Measurements from ENCODE around the gene MAPK9.
"Not testable (repeated sequence)": the region's sequence is repeated elsewhere in the genome, so short reads cannot be mapped to it uniquely, and the experiment has no call there.

Gene MAPK9

DNA sequence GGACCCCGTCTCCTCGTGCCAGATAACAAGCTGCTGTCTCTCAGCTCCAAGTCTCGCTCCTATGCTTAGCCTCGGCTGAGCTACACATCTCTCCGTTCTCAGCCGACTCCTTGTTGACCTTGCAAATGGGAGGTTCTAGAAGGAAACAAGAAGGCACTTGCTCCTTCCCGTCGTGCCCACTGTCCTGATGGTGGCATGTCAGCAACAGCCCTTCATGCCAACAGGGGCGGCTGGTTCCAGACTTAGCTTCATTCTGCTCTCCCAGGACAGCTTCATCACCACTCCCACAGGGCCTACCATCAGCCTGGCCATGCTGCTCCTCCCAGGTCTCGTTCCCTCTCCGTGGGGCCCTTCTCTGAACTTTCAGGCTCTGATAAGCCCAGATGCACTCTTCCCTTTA, 69.8 kb downstream of the MAPK9 start:
- DNase-seq, result no peak

DNA sequence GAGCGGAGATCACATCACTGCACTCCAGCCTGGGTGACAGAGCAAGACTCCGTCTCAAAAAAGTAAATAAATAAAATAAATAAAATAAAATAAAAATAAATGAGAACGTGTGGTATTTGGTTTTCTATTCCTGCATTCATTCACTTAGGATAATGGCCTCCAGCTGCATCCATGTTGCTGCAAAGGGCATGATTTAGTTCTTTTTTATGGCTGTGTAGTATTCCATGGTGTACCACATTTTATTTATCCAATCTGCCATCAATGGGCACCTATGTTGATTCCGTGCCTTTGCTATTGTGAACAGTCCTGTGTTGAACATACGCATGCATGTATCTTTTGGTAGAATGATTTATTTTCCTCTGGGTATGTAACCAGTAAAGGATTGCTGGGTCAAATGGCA, 74.1 kb downstream of the MAPK9 start:
- no peak for DNase-seq

DNA sequence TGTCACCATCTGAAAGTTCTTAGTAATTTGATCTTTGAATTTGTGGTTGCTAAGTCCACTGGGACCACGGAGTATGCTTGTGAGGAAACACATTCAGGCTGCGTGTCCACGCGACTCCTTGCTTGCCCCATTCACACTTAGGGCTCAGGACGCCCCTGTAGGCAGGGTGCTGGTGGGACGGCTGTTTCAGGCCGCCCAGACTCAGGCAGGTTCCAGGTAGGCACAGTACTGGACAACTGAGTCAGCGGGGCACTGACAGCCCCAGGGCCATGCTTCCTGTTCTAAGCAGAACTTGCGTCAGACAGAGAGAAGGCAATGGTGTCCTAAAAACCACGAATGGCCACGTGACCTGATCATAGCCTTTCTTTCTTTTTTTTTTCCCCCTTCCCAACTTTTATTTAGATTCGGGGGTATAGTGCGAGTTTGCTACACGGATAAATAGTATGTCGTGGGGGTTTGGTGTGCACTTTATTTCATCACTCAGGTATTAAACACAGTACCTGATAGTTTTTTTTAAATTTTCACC, 75.2 kb downstream of the MAPK9 start:
- DNase-seq, result no peak

DNA sequence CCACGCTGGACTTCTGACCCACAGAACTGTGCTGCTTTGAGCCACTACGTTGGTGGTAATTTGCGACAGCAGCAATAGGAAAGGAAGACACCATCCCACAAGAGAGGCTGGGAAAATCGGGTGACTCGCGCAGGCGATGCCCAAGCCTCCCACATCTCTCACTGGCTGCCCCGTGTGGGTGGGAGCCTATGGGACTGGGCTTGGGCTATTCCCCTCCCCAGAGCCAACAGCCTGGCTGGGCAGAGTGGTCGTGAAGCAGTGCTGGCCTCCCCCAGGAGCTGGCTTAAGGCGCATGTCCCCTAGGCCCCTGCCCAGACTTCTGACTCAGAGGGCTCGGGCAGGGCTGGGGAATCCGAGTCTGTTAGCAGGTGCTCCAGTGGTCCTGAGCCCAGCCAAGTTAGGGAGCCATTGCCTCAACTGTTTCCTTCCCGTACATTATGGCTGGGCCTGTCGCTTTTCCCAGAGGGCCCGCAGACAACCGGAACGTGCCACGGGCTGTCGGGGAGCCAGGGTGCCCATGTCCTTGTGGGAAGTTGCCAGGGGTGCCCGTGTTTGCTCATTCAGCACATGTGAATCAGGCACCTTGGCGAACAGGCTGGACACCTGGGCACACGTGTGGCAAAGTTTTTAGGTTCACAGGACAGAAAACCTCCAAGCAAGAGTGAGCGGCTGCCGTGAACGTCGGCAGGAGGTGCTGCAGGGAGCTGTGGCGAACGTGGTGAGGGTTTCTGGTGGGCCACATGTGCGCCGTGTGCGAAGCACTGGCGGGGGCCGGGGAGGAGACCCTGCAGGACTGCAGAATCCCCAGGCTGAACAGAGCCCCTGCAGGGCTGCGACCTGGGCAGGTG, 75.9 kb downstream of the MAPK9 start:
- no peak for DNase-seq

DNA sequence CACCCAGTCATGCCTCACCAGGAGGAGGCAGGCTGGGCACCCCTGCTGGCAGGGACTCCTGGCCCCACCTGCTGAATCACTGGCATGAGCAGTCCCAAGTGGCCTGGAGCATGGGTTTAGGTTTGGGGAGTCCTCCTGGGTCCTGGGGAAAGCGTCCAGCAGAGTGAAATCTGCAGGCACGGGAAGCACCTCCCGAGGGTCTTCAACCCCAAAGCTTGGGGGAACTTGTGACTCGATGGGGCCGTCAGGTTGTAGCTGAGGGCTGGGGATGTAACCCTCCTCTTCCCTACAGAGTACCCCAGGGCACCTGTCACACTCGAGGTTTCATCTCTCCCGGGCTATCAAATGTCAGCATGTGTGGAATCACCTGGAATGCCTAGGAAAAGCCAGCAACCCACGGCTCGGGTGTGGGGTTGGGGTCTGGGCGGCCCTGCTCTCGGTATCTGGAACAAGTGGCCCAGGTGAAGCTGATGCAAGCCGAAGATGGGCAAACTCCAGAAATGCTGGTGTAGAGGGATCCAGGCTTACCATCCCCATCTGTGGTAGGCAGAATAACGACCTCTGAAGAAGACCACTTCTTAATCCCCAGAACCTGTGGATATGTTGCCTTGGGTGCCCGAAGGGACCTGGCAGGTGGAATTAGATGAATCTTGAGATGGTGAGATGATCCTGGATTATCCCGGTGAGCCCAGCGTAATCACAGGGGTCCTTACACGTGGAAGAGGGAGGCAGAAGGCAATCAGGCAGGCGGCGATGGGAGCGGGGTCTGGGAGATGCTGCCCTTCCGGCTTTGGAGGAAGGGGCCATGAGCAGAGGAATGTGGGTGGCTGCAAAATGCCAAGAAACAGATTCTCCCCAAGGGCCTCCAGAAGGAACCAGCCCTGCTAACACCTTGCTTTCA, 76.8 kb downstream of the MAPK9 start:
- no peak for DNase-seq

DNA sequence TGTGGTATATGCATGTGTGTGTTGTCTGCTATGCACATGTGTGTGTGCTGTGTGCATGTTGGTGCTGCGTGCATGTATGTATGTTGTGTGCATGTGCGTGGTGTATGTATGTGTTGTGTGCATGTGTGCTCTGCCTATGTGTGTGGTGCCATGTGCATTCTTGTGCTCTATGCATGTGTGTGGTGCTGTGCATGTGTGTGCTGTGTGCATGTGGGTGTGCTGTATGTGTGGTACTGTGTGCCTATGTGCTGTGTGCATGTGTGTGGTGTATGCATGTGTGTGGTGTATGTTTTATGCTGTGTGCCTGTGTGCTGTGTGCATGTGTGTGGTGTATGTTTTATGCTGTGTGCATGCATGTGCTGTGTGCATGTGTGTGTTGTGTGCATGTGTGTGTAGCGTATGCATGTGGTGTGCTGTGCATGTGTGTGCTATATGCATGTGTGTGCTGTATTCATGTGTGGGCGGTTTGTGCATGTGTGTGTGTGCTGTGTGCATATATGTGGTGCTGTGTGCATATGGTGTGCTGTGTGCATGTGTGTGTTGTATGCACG, 78.2 kb downstream of the MAPK9 start:
- DNase-seq, result no peak

DNA sequence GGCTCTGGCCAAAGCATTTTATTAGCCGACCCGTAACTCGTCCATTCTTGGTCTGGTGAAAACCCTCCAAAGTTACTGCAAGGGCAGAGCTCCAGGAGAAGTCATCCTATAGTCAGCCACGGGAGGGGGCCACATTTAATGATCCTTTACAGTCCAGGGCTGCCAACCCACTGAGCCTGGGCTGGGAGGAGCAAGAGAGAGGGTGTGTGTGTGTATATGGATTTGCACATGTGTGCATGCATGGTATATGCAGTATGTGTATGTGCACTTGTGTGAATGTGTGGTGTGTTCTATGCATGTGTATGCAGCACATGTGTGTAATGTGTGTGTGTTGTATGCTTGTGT, 78.7 kb downstream of the MAPK9 start:
- DNase-seq, result no peak

DNA sequence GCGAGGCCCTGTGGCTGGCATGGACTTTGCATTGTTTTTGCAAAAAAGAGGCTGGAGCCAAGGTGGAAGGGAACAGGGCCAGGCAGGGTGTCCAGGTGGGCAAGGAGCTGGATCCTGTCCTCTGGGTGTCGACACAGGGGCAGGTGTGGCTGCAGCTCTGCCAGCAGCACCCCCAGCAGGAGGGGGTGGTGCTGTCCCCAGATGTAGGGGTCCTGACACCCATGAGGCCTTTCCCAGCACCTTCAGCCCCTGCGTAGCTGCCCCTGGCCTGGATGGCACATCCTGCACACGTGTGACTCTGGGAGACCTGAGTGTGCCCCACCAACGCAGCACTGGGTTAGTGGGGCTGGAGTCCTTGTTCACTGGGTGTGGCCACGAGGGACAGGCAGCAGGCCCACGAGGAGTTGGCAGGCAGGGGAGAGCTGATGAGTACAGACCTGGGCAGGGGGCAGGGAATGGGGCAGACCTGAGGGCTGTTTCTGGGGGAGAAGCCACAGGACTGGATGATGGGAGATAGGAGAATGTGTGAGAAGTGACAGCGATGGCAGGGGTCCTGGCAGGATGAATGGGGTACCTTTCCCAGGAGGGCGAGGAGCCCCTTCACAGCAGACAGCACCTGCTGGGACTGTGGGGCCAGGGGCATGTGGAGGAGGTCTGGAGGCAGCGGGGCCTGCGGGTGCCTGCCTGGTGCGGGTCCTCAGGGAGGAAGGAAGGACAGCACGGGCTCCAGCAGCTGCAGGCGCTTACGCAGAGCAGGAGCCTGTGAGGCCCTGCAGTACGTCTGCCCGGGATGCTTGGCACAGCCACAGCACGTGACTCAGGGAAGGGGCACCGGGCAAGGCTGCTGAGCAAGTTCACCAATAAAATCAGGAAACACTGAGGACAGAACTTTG, 79.3 kb downstream of the MAPK9 start:
- DNase-seq, result no peak

DNA sequence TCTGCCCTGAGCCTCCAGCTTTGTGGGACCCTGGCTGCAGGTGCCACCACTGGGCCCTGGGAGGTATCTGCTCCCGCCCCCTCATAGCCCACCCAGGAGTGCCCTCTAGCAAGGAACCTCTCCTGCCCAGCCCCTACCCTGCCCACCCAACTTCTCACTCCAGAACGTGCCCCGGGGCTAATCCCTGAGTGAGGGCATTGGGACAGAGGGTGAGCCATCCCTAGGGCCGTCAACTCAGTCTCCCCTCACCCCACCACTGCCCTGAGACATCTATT, 80.2 kb downstream of the MAPK9 start:
- no peak for DNase-seq

DNA sequence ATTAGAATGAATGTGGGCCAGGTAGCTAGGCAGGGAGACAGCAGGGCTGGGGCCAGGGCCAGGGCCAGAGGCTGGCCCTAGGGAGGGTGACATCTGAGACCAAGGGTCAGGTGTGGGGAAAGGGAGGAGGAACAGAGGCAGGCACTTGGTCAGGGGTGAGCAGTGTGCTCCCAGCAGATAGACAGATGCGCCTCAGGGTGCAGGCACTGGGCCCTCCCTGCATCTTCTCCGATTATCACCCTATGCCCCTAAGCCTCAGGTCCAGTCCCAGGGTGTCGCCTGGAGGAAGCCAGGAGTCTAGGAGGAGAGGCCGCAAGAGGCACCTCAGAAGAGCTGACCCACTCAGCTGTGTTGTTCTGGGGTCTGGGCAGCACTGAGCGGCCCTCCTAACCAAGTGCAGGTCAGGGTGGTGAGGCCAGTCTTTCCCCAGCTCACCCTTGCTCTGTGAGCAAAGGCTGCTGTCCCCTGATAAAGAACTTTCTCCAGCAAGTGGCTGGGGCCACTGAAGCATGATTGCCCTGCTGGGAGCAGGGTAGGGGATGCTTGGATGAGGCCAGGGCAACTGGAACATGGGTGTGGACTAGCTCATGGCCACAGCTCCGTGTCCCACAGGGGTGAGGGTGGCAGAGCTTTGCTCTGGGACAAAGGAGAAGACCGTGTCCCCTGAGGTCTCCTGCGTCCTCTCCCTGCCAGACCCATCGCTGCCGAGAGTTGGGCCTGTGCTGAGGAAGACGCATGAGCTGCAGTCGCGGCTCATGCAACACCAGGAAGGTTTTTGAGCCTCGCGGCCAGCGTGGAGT, 80.7 kb downstream of the MAPK9 start:
- no peak for DNase-seq

DNA sequence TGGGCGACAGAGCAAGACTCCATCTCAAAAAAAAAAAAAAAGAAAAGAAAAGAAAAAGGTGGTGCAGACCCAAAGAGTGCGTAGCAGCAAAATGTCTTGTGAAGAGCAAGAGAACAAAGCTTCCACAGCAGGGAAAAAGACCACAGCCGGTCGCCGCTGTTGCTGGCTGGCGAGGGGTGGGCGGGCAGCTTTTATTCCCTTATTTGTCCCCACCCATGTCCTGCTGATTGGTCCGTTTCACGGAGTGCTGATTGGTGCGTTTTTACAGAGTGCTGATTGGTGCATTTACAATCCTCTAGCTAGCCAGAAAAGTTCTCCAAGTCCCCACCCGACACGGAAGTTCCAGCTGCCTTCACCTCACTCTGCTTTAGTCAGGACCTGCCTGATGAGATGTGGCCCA, 81.8 kb downstream of the MAPK9 start:
- DNase-seq, result not testable (repeated sequence)

DNA sequence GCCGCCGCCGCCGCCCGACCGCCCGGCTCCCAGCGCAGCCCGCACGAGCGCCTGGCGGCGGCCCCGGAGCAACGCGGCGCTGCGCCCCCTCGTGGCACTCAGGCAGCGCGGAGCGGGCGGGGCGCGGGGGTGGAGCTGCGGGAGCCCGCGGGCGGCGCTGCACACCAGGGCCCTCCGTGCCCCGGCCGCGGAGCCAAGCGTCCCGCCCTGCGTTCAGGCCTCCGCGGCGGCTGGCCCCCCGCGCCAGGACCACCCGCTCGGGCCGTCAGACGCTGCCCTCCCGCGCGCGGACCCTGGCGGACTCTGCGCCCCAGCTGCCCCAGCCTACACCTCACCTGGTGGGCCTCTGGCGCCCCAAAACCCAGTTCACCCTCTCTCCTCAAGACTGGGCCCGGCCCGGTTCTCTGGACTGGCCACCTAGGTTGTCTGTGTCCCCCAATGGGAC, 82.7 kb downstream of the MAPK9 start, which contains the start of gene RASGEF1C:
Gene RASGEF1C, minus strand, starts transcription at position 75 of the 445 bp plus-strand sequence. CDS start 71,159 bp downstream, outside the sequence.
- peak; percentile 46 to 66 for DNase-seq

DNA sequence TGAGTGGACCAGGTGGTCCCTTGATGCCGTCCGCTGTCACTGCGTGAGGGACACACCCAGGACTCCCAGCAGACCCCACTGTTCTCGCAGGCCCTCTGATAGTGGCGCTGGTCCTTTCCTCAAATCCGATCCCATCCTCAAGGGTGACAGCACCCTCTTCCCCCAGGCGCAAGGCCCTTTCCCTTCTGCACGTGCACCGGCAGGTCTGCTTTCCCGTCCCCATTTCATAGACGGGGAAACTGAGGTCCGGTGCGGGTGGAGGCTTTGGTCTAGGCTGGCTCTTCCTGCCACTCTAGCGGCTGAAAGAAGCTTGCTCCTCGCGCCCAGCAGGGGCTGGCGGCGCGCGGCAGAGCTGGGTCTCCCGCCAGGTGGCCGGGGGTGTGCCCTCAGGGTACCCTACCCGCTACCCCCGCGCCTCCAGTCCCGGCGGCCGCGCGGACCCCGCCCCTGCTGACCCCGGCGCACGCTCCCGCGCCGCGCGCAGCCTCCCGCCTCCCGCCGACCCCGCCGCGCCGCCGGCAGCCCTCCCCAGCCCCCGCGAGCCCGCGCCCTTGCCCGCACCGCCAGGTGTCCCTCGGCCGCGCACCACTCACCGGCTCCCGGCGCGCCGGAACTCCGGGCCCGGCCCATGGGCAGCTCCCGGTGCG, 83.3 kb downstream of the MAPK9 start:
- DNase-seq, result peak in 1 of 2 experiments; percentile 8

DNA sequence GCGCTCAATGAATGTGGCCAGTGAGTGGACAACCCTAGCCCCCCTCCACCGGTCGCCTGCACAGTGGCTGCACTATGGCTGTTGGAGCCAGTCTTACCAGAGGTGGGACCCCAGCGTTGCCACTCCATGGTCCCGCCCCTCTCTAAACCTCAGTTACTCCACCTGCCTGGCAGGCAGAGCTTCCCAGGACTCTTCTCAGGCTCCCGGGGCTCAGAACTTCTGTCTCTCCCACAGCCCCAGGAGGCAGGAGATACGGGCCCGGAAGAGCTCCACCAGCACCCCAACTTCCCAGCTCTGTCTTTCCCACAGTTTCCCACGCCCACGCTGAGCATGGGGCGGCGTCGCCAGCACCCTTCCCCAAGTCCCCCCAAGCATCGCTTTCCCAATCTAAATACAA, 83.8 kb downstream of the MAPK9 start:
- no peak for DNase-seq

DNA sequence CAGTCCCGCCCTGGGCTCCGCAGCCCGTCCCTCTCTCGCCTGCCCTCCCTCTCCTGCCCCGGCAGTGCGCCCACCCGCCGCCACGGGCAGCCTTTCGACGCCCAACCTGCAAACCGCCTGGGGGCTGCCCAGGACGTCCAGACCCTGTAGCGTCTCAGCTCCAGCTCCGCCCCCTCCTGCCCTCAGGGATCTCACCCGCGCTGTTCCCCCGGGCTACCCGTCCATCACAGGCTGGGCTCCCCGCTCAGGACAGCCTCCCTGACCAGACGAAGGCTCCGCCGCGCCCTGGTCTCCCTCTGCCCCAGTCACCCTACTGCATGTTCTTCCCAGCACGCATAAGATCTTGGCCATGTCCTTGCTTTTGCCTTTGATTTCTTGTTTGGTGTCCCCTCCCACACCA, 84.3 kb downstream of the MAPK9 start:
- DNase-seq, result no peak

DNA sequence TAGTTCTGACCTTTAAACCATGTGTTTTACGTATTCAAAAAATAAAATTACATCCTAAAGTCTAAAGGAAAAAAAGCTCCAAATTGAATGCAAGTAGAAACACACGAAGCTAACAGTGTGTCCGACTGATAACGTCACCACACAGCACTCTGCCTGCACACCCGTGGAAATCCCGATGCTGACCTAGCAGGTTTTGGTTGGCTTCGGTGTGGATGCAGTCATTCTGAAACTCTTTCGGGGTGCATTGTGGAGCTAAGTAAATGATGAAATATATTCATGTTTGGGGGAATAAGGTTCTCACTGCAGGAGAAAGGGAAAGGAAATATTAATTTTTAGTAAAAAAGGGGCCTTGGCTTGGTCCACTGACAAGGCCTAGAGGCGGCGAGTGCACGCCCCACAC, 84.9 kb downstream of the MAPK9 start:
- DNase-seq, result no peak

DNA sequence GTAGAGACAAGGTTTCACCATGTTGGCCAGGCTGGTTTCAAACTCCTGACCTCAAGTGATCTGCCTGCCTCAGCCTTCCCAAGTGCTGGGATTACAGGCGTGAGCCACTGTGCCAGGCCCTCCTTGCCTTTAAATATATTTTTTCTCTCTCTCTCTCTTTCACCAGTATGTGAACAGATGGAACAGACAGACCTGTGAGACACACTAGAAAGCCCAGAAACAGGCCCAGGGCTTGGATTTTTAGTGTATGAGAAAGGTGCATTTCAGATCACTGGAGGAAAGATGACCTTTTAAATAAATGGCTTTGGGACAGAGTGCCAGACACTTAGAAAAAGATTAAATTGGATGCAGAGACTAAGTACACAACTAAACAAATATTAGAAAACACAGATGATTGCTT, 86.0 kb downstream of the MAPK9 start:
- no peak for DNase-seq

DNA sequence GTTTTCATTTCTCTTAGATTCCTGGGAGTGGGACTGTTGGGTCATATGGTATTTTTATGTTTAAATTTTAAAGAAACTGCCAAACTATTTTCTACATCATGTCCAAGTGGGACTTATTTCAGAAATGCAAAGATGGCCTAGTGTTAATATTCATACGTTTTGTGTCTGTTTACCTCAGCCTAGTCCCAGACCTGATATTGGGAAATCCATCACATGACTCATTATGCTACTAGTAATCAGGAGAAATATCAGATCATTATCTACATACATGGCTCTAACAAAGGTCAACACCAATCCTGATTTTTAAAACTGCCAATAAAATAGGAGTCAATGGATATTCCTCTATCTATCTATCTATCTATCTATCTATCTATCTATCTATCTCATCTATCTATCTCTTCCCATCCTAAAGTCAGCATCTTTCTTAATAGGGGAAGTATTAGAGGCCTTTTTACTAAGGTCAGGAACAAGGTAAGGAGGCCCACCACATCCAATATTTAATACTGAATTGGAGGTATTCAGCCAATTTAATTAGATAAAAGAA, 87.5 kb downstream of the MAPK9 start:
- DNase-seq, result no peak

DNA sequence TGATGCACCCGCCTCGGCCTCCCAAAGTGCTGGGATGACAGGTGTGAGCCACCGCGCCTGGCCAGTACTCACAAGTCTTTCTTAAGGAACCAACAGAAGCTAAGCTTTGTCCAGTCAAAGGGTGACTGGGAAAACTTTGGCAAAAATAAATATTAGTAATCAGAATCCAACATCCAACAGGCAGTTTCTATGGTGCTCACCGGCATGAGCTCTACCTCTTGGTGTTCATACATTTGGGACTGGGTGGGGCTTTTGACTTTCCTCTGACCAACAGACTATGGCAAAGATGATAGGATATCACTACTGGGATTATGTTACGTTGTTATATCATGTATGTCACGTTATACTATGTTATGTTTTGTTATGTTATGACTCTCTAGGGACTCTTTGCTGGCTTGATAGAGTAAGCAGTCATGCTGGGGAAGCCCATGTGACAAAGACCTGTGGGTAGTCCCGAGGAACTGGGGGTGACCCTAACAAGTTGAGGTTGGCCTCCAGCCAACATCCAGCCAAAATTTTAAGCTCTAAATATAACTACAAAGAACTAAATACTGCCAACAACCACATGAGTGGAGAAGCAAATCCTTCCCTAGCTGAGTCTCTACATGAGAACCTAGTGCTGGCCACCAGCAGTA, 88.8 kb downstream of the MAPK9 start:
- no peak for DNase-seq
